Nephron (organoid): ENCODE results near the gene ZFR2.
"Not testable (repeated sequence)": the region's sequence is repeated elsewhere in the genome, so short reads cannot be mapped to it uniquely, and the experiment has no call there.

Experiments
- H3K27ac Mint-ChIP-seq, 3 experiments: 2 replicates each; pipeline ENCODE4 v1.8.0; 2020; ENCODE audit warnings: mixed read lengths in 3 of 3, mild to moderate bottlenecking in 2 of 3, moderate library complexity in 1 of 3
- H3K27me3 Mint-ChIP-seq: 2 replicates; pipeline ENCODE4 v1.8.0; 2021; ENCODE audit warnings: low read depth, mild to moderate bottlenecking, moderate library complexity, mixed read lengths
- H3K36me3 Mint-ChIP-seq: 2 replicates; pipeline ENCODE4 v1.8.0; 2020; ENCODE audit warnings: low read depth, mixed read lengths
- H3K4me1 Mint-ChIP-seq: 2 replicates; pipeline ENCODE4 v1.8.0; 2020; ENCODE audit warnings: mixed read lengths
- H3K4me3 Mint-ChIP-seq, 3 experiments: 2 replicates each; pipeline ENCODE4 v1.8.0; 2020; ENCODE audit warnings: mild to moderate bottlenecking in 3 of 3, mixed read lengths in 3 of 3, moderate library complexity in 2 of 3
- H3K9me3 Mint-ChIP-seq: 2 replicates; pipeline ENCODE4 v1.8.0; 2020; ENCODE audit warnings: mixed read lengths
- CTCF ChIP-seq, 3 experiments: fragments of 200-600 bp; sonication (generic); IDR thresholded peaks; one replicate each; pipeline ENCODE4 v1.5.0; 2021; ENCODE audit warnings: antibody characterized with exemption in 3 of 3; ENCODE audit not compliant: unreplicated experiment in 3 of 3

ZFR2 gene

GRCh38 chr19:3762130-3762473, 106.7 kb downstream of the ZFR2 start:
- Mint-ChIP-seq H3K4me1 (peaks cover 21% of the 10 kb centered on the region), H3K36me3 (peaks cover 8% of the 10 kb centered on the region), H3K9me3 (no peaks in the 10 kb centered on the region), H3K27ac (peak overlapping the region; percentile 99 to 100 (median 100)), H3K4me3 (peak overlapping the region; percentile 98 to 99 (median 99)), H3K27me3 (peaks cover 5% of the 10 kb centered on the region)
- no peak for TF ChIP-seq CTCF (IDR thresholded peaks at IDR 0.05; ENCODE audit: unreplicated experiment in 3 of 3)

- Mint-ChIP-seq H3K27me3 (peaks cover 5% of the 10 kb centered on the region), H3K4me3 (peak within 1 kb of the TSS; percentile 98 to 99 (median 99)), H3K9me3 (no peaks in the 10 kb centered on the region), H3K4me1 (peaks cover 21% of the 10 kb centered on the region), H3K27ac (peak within 1 kb of the TSS; percentile 99 to 100 (median 100)), H3K36me3 (peaks cover 10% of the 10 kb centered on the region)
- peak; percentile 45 to 72 (median 47) for TF ChIP-seq CTCF (IDR thresholded peaks at IDR 0.05; ENCODE audit: unreplicated experiment in 3 of 3)
These were observed 107.3 kb downstream of the ZFR2 start, which contains the start of gene APBA3 for GRCh38 chr19:3761382-3762129. TSS of gene APBA3 (minus strand) at chr19:3761692. CDS start at chr19:3760264, 1,428 bp downstream.

GRCh38 chr19:3760871-3761361, 107.9 kb downstream of the ZFR2 start:
- TF ChIP-seq CTCF (IDR thresholded peaks at IDR 0.05; ENCODE audit: unreplicated experiment in 3 of 3): no peak
- Mint-ChIP-seq H3K4me3 (peak overlapping the region; percentile 95 to 99 (median 98)), H3K9me3 (no peaks in the 10 kb centered on the region), H3K27me3 (peaks cover 5% of the 10 kb centered on the region), H3K27ac (peak overlapping the region; percentile 96 to 100 (median 99)), H3K36me3 (peaks cover 8% of the 10 kb centered on the region), H3K4me1 (peaks cover 21% of the 10 kb centered on the region)

GRCh38 chr19:3759482-3760254, 109.2 kb downstream of the ZFR2 start:
- peaks cover 5% of the 10 kb centered on the region for H3K27me3 Mint-ChIP-seq
- TF ChIP-seq CTCF (IDR thresholded peaks at IDR 0.05; ENCODE audit: unreplicated experiment in 3 of 3): no peak
- H3K36me3 Mint-ChIP-seq: peaks cover 16% of the 10 kb centered on the region
- peak overlapping the region; percentile 95 to 99 (median 98) for H3K4me3 Mint-ChIP-seq
- peaks cover 21% of the 10 kb centered on the region for H3K4me1 Mint-ChIP-seq
- no peaks in the 10 kb centered on the region for H3K9me3 Mint-ChIP-seq
- H3K27ac Mint-ChIP-seq: no peak overlapping the region

GRCh38 chr19:3758297-3758696, 110.5 kb downstream of the ZFR2 start:
- not testable (repeated sequence) for H3K9me3 Mint-ChIP-seq, H3K27me3 Mint-ChIP-seq, H3K27ac Mint-ChIP-seq, H3K4me3 Mint-ChIP-seq
- Mint-ChIP-seq H3K4me1 (peaks cover 21% of the 10 kb centered on the region), H3K36me3 (peaks cover 20% of the 10 kb centered on the region)

GRCh38 chr19:3757705-3758104, 111.1 kb downstream of the ZFR2 start:
- H3K4me3 Mint-ChIP-seq, H3K27me3 Mint-ChIP-seq, H3K27ac Mint-ChIP-seq, H3K9me3 Mint-ChIP-seq: not testable (repeated sequence)
- H3K4me1 Mint-ChIP-seq: peaks cover 16% of the 10 kb centered on the region
- H3K36me3 Mint-ChIP-seq: peaks cover 21% of the 10 kb centered on the region
